ENCODE data around the gene OR2L5. TPM values are rescaled to one million over a fixed set of nuclear protein-coding genes. Genes with fewer than 3 reads are reported as not detected.

OR2L5 gene
- total RNA-seq, 2 experiments from 2014 or later, result not detected

- no TSS peak for BruUV-seq (replicated peaks)
- DNase-seq (ENCODE audit: low spot score), result no peak
- POLR2A ChIA-PET, result interaction anchor here (0.7 kb wide), 1 partner anchor 462 kb away, joined by 3 read pairs; no protein-coding TSS in a partner anchor
- CTCF ChIA-PET (ENCODE audit: unreplicated experiment), result no interaction called here
- Histone ChIP-seq H4K20me1 (ENCODE audit: insufficient read depth, low read length) (no peaks in the 10 kb centered on the region), H3K9me3 (ENCODE audit: low read length) (no peaks in the 10 kb centered on the region), H3K4me2 (ENCODE audit: low read length) (no peak overlapping the region), H2AFZ (ENCODE audit: low read length) (no peak overlapping the region), H3K36me3 (ENCODE audit: insufficient read depth, low read length) (no peaks in the 10 kb centered on the region), H3K4me3 (ENCODE audit: low read depth, low read length, poor library complexity, severe bottlenecking) (no peak overlapping the region), H3K27ac (ENCODE audit: low read depth, low read length, poor library complexity, severe bottlenecking) (no peak overlapping the region), H3K79me2 (ENCODE audit: insufficient read depth, low read depth, low read length) (no peaks in the 10 kb centered on the region), H3K4me1 (ENCODE audit: insufficient read depth, low read length, poor library complexity, severe bottlenecking) (no peaks in the 10 kb centered on the region), H3K9me2 (ENCODE audit: insufficient read depth, low read length) (no peaks in the 10 kb centered on the region)
- TF ChIP-seq EZH2phosphoT487 (IDR thresholded peaks at IDR 0.05; ENCODE audit: borderline replicate concordance, low read depth, low read length) (no peak), CTCF (conservative IDR thresholded peaks at IDR 0.05; ENCODE audit: low read length) (no peak)
- intact Hi-C loops (cut with micrococcal nuclease; ENCODE audit: unreplicated experiment), result no loop called here
Observed at GRCh38 chr1:248000169-248000568, 13.3 kb upstream of the OR2L5 start.

GRCh38 chr1:248007778-248008177, 5.7 kb upstream of the OR2L5 start:
- BruUV-seq (replicated peaks), result no TSS peak
- POLR2A ChIA-PET, result no interaction called here
- intact Hi-C loops (cut with micrococcal nuclease; ENCODE audit: unreplicated experiment), result no loop called here

GRCh38 chr1:248009681-248010080, 3.8 kb upstream of the OR2L5 start:
- POLR2A ChIA-PET, result no interaction called here
- no peaks in the 10 kb centered on the region for H3K4me1 ChIP-seq (ENCODE audit: insufficient read depth, low read length, poor library complexity, severe bottlenecking)

More at GRCh38 chr1:248007778-248008177, 5.7 kb upstream of the OR2L5 start:
- H3K9me2 ChIP-seq (ENCODE audit: insufficient read depth, low read length), result no peaks in the 10 kb centered on the region
- no peak overlapping the region for H3K4me3 ChIP-seq (ENCODE audit: low read depth, low read length, poor library complexity, severe bottlenecking)
- no peaks in the 10 kb centered on the region for H4K20me1 ChIP-seq (ENCODE audit: insufficient read depth, low read length)
- no peak overlapping the region for H3K27ac ChIP-seq (ENCODE audit: low read depth, low read length, poor library complexity, severe bottlenecking)
- no peak overlapping the region for H2AFZ ChIP-seq (ENCODE audit: low read length)
- no peak for TF ChIP-seq CTCF (conservative IDR thresholded peaks at IDR 0.05; ENCODE audit: low read length)
- TF ChIP-seq EZH2phosphoT487 (IDR thresholded peaks at IDR 0.05; ENCODE audit: borderline replicate concordance, low read depth, low read length), result no peak
- H3K4me1 ChIP-seq (ENCODE audit: insufficient read depth, low read length, poor library complexity, severe bottlenecking), result no peaks in the 10 kb centered on the region
- no peak for DNase-seq (ENCODE audit: low spot score)
- CTCF ChIA-PET (ENCODE audit: unreplicated experiment), result no interaction called here
- no peaks in the 10 kb centered on the region for H3K9me3 ChIP-seq (ENCODE audit: low read length)
- no peaks in the 10 kb centered on the region for H3K36me3 ChIP-seq (ENCODE audit: insufficient read depth, low read length)
- no peak overlapping the region for H3K4me2 ChIP-seq (ENCODE audit: low read length)
- H3K79me2 ChIP-seq (ENCODE audit: insufficient read depth, low read depth, low read length), result no peaks in the 10 kb centered on the region

More at GRCh38 chr1:248009681-248010080, 3.8 kb upstream of the OR2L5 start:
- no peaks in the 10 kb centered on the region for H3K79me2 ChIP-seq (ENCODE audit: insufficient read depth, low read depth, low read length)
- no peak overlapping the region for H3K4me3 ChIP-seq (ENCODE audit: low read depth, low read length, poor library complexity, severe bottlenecking)
- H4K20me1 ChIP-seq (ENCODE audit: insufficient read depth, low read length), result no peaks in the 10 kb centered on the region
- DNase-seq (ENCODE audit: low spot score), result no peak
- H3K36me3 ChIP-seq (ENCODE audit: insufficient read depth, low read length), result no peaks in the 10 kb centered on the region
- TF ChIP-seq CTCF (conservative IDR thresholded peaks at IDR 0.05; ENCODE audit: low read length) (no peak), EZH2phosphoT487 (IDR thresholded peaks at IDR 0.05; ENCODE audit: borderline replicate concordance, low read depth, low read length) (no peak)
- H3K9me3 ChIP-seq (ENCODE audit: low read length), result no peaks in the 10 kb centered on the region
- BruUV-seq (replicated peaks), result no TSS peak
- no peak overlapping the region for H3K4me2 ChIP-seq (ENCODE audit: low read length)
- intact Hi-C loops (cut with micrococcal nuclease; ENCODE audit: unreplicated experiment), result no loop called here
- no peaks in the 10 kb centered on the region for H3K9me2 ChIP-seq (ENCODE audit: insufficient read depth, low read length)
- H3K27ac ChIP-seq (ENCODE audit: low read depth, low read length, poor library complexity, severe bottlenecking), result no peak overlapping the region
- CTCF ChIA-PET (ENCODE audit: unreplicated experiment), result no interaction called here
- H2AFZ ChIP-seq (ENCODE audit: low read length), result no peak overlapping the region

Measured in OCI-LY7 (cell line).